HUDEP-2 (cell line): ENCODE measurements around the gene FIG4.
"Not testable (repeated sequence)": the region's sequence is repeated elsewhere in the genome, so short reads cannot be mapped to it uniquely, and the experiment has no call there.

Source experiments
- DNase-seq, 76 experiments: peaks; one replicate each; lab custom pipeline; 2025; ENCODE audit not compliant: unreplicated experiment in 76 of 76; lab: John Stamatoyannopoulos, UW

Gene FIG4

DNA sequence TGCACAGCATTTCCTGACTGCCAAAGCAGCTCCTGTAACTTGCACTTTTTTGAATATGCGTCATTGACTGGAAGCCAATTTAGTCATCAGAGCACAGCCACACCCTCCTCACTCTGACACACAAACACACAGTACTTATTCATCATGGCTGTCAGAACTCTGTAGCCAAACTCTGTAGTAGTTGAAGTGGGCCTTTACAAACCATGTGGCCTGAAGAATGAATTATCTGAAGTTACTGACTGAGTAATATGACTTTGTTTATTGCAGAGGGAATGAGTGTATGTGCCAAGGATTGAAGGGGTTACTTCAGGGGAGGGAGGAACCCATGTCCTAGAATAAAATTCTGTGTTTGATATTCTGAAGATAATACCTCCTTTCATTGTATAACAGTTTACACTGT lies 102.7 kb downstream of the FIG4 start:
- peak in 55 of 76 experiments; percentile 8 to 84 (median 58) for DNase-seq

DNA sequence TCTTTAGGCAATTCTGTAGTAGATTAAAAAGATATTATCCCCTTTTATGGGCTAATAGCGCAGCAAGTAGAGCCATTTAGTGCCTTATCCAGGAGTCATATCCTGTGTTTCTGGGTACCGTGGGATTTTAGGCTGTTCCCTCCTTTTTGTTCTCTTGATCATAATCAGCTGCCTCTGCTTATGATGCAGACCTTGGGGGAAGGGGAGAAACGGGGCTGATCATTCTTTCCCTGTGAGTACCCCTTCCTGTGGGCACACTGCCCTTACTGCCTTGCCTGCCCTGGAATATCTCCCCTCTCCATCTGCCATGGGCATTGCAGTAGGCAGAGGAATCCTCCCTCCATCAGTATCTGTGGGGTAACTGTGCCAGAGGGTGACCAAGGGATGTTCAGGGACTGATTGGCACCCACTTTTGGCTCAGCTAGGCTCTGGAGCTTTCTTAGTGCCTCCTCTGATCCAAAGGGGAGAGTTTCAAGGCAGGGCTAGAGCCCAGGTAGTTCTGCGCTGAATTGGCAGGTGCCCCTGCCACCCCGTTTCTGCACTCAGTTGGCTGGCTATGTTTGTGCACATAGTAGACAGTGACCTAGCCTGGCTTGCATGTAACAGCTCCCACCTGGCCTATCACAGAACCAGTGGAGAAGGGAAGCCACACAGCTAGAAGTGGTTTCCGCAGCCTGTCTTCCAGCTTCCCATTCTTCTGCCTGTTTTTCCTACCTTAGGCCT lies 103.3 kb downstream of the FIG4 start:
- DNase-seq, result peak in 2 of 76 experiments; percentile 7 to 16

DNA sequence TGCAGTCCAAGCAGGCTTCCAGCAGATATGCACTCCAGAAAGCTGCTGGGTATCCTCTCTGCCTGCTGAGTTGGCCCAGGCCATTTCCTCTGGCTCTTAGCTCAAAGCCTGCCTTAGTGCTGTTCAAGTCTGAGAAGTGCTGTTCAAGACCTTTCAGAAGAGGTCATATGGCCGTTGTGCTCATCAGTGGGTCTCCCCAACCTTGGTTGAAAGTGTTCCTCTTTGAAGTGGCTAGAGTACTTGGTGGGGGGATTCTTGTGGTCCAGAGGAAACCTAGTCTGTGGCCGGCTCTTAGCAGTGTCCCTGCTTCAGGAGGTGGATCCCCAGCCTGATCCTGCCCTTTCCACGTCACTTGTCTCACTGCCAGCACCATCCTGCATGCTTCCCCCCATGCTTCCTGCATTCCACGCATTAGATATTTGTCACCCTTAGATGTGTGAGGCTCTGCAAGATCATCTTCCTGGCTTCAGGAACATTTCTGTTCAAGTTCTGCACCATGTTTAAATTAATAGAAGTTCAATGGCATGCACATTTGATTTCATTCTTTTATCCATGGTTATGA lies 105.0 kb downstream of the FIG4 start:
- no peak for DNase-seq

DNA sequence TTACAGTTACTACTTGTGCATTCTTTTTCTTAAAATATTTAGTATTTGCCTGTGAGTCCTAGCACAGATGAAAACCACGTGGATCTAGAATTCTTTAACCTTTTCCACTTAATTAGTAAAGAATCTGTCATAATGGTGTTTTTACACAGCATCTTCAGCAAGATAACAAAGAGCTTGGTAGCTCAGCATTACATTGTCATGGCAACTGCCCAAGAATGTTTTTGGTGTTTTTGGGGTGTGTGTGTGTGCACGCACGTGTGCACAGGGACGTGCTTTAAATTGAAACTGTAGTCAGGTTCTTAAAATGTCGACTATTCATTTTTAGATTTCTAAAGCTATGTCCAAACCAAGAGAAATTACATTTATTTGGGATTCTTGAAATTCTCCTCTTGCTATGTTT lies 108.0 kb downstream of the FIG4 start:
- no peak for DNase-seq

DNA sequence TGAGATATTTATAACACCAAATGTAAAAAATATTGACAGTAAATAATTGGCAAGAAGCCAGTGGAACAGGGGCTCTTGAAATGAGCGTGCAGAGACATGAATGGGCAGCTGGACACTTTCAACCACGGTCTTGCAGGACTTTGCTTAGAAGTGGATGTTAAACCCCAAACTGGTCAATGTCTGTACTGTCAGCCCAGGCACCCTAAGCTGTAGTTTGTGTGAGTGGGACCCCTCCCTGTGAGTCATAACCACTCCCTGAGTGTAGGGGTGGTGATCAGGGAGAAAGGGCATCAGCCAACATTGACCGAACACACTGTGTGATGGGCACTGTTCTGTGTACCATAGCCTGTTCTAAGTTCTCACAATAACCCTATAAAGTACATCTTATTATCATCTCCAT lies 108.6 kb downstream of the FIG4 start:
- peak in 43 of 76 experiments; percentile 10 to 72 (median 31) for DNase-seq

DNA sequence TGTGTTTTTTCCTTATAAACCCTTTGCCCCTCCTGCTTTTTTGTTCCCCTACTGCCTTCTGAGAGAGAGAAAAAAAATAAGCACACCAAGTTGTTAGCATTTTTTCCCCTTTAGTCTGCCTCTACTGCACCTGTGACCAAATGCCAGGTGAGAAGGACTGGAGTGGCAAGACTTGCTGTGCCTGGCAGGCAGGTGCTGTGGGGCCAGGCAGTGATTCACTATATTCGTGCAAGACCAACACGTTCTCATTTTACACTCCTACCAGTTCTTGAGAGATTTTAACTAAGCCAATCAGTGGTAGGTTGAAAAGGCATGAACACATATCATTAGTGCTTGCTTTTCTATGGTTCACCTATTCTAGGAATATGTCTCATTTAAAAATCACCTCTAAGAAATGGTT lies 109.7 kb downstream of the FIG4 start:
- no peak for DNase-seq

DNA sequence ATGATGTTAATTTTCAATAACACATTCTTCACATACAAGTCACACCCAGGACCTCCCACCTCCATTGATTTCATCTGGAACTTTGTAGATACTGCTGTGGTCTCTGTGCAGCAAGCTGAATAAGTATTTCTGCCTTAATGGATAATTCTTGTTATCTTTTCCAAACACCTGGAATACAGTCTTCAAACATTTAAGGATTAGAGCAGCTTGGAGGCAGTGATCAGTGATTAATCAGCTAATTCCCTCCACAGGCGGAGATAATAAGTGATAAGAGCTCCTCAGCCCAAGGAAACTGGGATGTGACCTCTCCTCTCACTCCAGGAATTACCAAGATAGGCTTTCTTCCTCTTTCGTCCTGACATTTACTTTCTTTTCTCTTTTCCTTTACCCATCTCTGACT lies 110.7 kb downstream of the FIG4 start:
- DNase-seq, result no peak

DNA sequence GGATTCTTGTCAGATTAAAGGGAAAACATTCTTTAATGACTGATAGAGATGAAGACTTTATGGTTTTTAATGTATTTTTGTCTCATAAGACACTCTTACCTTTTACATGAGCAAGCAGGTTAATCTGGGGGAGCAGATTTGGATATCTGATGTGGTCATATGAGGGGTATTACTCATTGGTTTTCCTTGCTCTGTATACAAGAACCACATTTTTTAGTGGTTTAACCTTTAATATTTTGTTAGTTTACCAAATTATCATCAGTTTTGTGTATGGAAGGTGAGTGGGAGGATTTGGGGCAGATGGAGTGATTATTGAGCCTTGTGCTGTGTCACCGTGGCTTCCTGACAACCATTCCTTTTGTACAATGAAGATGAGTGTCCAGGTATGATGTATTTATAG lies 112.9 kb downstream of the FIG4 start:
- peak in 1 of 76 experiments; percentile 12 for DNase-seq

DNA sequence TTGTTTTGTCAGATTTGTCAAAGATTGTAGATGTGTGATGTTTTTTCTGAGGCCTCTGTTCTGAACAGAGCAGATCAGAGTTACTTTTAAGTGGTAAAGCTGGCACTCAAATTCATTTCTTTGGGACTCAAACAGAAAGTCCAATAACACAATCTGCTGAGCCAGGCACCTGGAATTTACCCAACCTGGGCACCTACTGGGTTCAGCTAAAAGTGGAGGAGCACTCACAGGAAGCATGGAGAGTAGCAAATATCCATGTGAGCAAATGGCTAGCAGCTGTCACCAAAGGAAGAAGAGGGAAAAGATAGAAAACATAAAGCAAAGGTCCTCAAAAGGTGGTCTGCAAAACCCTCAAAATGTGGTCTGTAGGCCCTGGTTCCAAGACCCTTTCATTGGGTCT lies 116.8 kb downstream of the FIG4 start:
- DNase-seq, result no peak

DNA sequence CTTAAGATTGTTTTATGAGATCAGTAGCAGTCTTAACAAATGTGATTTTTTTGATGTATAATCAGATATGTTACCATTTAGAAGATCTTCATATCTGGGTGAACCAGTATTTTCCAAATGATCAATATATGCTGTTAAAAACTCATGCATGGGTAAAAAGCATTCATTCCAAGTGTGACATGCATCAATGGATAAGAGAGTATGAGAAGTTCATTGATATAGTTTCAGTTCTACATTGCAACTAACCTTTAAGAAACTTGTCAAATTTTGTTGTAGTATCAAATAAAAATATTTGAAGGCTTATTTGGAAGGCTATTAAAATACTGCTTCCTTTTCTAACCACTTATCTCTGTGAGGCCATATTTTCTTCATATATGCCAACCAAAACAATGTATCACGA lies 117.7 kb downstream of the FIG4 start:
- no peak for DNase-seq

DNA sequence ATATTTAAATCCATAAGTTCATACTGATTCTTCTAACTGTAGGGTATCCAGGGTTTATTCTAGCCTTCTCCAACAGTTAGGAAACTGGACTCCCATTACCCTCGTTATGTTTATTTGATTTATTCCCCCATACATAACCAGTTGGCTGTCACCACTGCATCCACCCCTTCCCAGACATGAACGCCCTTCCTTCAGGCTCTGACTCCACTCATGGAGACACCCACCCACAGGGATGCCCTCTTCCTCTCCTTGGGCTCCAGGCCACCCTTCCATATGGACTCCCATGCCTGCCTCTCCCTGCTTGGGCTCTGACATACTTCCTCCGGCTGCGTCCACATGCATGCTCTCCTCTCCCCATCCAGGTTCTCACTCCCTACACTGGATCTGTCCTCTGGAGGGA lies 124.0 kb downstream of the FIG4 start:
- no peak for DNase-seq

DNA sequence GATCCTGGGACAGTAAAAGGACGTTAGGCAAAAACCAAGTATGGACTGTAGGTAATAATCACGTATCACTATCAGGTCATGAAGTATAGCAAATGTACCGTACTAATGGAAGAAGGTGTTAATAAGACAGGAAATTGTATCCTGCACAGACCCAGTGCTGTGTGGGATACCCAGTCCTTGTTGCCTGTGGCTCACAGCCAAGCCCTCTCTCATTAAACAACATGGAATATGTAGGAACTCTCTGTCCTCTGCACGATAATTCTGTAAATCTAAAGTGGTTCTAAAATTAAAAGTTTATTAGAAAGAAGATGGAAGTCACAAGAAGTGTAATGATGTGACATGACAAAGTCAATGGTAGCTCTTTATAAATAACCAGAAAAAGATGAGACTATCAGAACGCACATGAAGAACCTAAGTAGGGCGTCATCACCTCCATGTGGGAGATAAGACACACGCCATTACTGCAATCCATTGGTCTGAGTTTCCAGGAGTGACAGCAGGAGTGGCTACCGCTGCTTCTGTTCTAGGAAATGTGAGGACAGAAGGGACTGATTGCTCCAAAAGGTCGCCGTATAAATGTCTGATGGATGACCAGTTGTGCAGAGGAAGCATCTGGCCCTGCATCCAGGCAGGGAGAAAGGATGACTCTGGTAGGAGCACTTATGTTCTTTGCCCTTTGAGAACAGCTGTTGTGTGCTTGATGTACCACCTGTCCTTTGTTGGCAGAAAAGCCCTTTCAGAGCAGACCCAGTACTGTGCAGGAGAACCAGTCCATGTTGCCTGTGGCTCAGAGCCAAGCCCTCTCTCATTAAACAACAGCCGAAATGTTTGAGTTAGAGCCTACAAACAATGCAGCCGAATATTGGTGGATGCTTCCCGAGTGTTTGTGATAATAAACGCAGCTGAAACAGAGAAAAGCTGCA lies 125.6 kb downstream of the FIG4 start:
- DNase-seq, result no peak

DNA sequence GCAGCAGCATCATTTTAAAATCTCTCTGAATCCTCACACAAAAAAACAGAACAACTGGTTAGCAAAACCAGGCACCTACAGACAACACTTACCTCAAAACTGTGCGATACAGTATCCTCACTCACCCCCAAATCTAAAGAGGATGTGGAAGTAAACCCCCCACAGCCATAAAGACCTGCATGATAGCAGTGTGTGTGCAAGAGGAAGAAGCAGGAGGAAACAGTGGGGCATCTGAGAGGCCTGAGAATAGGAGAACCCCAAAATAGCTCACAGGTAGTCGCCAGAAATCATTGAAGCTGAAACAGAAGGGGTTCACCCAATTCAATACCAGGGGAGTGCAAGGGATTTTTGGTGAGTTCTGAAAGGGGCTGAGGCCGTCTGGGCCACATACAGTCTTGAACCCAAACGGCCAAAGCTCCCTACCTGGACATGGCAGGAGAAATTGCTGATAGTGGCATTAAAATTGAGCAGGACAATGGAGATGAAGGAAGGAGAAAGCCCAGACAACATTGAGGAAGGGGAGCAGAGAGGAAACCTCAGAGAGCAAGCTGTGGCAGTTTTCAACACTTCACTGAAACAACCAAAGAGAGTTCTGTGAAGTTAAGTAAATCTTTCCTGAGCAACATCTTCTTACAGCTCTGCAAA lies 129.7 kb downstream of the FIG4 start:
- DNase-seq, result no peak

DNA sequence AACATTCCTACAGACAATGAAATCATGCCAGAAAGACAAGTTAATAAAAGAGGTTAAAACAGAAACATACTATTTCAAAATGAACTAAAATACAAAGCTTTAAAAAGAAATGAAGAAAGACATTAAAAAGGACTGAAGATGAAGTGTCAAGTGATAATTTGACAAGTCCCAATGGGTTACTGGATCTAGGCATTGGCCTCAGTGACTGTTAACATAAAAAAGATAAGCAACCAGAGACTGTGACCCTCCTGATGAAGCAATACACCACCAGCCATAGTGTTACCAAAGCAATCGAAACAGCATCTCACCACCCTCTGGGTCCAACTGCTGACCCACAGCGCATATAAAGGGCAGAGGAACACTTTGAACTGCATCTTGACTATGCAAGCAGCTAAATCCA lies 130.3 kb downstream of the FIG4 start:
- no peak for DNase-seq

DNA sequence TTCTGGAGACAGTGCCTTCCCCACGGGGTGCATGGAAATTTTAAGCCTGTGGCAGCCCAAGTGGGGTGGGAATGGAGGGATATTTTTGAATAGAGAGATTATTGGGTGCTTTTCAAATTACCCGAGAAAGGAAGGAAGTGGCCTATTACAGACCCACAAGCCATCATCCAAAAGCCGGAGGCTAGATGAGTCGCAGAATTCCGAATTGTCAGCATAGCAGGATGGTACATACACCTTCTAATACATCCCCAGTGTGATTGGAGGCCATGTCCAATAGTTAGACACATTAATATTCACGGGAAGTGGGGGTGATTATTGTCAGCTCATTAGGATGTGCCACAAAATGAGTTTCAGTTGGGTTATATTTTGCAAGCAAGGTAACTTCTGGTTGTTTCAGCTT lies 133.0 kb downstream of the FIG4 start:
- no peak for DNase-seq

DNA sequence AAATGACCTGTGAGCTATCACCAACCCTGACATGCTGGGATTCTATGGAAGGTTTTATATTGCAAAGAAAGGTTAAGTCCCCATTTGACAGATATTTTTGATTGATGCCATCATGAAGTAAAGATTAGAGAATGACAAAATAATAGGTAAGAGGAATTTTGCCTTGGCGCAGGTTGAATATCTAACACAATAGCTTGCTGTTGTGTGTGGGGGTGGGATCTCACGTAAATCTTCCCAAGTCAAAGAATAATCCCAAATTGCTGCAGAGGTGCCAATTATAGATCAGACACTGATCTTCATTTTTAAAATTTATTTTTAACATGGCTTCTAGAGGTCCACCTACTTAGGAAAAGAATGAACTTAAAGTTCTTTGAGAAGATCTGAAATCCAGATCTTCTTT lies 135.5 kb downstream of the FIG4 start:
- DNase-seq, result no peak

DNA sequence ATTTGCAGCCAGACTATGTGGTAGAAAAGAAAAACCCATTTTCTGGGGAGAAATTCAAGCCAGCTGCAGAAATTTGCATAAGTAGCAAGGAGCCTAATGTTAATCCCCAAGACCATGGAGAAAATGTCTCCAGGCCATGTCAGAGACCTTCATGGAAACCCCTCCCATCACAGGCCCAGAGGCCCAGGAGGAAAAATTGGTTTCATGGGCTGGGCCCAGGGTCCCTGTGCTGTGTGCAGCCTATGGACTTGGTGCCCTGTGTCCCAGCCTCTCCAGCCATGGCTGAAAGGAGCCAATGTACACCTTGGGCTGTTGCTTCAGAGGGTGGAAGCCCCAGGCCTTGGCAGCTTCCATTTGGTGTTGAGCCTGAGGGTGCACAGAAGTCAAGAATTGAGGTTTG lies 140.3 kb downstream of the FIG4 start:
- DNase-seq, result not testable (repeated sequence)

DNA sequence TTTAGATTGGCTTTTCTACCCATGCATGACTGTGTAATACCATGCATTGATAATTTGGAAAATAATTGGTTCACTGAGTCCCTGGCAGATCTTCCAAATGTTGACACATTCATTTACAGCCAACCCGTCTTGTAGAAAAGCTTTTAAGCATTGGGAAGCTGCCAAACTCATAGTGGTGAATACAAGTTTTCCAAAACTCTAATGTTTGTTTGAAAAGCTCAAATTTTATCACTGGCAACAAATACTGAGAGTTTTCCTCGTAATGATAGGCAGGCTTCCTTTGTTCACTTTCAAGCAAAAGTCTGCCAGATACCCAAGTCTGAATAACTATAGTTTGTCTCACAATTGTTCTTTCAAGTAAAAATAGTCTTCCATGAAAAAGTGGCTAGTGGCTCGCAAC lies 143.0 kb downstream of the FIG4 start:
- no peak for DNase-seq

DNA sequence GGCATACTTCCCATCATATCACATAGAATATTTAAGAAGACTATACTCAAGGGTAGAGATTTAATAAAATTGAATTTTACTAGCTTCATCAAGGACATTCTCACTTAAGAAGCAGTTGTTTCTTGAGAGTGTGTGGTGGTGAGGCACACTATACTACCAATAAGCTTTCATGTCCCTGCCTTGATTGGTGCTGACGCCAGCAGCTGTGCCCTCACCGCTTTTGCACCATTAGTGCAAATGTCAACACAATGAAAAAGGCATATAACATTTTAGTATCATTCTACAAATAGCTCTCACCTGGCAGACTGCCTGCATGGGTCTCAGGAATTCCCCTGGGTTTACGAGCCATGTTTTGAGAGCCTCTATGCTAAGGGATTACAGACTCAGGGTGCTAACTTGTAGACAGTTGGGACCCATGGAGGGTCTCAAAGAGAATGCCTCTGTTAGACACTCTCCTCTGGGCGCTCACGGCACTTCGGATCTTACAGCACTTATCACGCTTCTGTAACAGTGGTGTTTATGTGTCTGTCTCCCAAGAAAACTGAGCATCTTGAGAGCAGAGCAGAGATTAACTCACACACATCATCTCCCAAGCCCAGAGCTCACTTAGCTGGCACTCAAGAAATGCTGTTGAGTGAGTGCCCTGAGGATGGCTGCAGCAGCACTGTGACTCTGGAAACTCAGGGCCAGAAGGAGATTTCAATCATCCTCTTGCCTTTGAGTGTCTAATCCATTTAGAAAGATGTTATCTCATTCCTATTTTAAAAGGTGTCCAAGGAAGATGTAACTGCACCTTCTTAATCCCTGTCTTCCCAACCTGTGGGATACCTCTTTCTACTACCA lies 143.7 kb downstream of the FIG4 start:
- no peak for DNase-seq

DNA sequence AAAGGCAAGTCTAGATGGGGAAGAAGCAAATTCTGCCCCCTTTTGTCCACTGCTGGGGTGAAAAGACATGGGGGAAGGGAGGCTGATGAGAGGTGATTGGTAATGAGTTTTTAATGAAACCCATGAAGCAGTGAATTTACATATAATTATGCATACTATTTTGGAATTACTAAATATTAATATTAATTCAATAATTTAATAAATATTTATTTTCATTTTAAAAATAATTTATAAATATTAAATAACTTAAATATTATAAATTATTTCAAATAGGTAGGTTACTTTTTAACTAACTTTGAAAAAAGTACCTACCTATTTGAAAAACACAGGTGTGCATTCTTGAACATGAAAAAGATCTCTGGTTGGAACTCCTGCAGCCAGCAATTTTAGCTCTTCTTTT lies 148.9 kb downstream of the FIG4 start:
- DNase-seq, result no peak
